Prostate gland (tissue), 2 donors: ENCODE data around the gene SMU1. TPM values are rescaled to one million over a fixed set of nuclear protein-coding genes. Genes with fewer than 3 reads are reported as not detected.

Source experiments
- DNase-seq: peaks from one replicate; pipeline ENCODE4 v3.0.0-alpha.2; 2019; ENCODE audit warnings: low spot score
- H3K27ac ChIP-seq, 2 donors: fragments of 200-600 bp; sonication (generic); 2 replicates each; pipeline ENCODE4 v1.5.1; 2017 to 2019
- H3K27me3 ChIP-seq: fragments of 200-600 bp; sonication (generic); replicated peaks from 2 replicates; pipeline ENCODE4 v1.5.1; 2019; ENCODE audit not compliant: insufficient read depth
- H3K36me3 ChIP-seq, 2 donors: fragments of 200-600 bp; sonication (generic); 1 replicate in 1 of 2; 2 replicates in 1 of 2; pipeline versions ENCODE4 v1.5.1 to v1.8.1; 2017 to 2019
- H3K4me1 ChIP-seq: fragments of 200-600 bp; sonication (generic); replicated peaks from 2 replicates; pipeline ENCODE4 v1.5.1; 2019
- H3K4me3 ChIP-seq, 2 donors: fragments of 200-600 bp; sonication (generic); 2 replicates each; pipeline ENCODE4 v1.5.1; 2017 to 2019
- H3K9me3 ChIP-seq: fragments of 200-600 bp; sonication (generic); 2 replicates; pipeline ENCODE4 v1.5.1; 2017
- POLR2A ChIP-seq: fragments of 450-650 bp; IDR thresholded peaks from one replicate; pipeline ENCODE4 v1.6.1; 2016; ENCODE audit warnings: antibody characterized with exemption, mild to moderate bottlenecking
- POLR2AphosphoS5 ChIP-seq: sonication (generic); formaldehyde crosslinking; IDR thresholded peaks from one replicate; pipeline ENCODE4 v1.6.1; 2017; ENCODE audit warnings: antibody characterized with exemption
- WGBS: methylation state at CpG from one replicate; pipeline ENCODE4 v1.1.5; 2018; 5-methylcytosine and 5-hydroxymethylcytosine counted together
- intact Hi-C: fragments of 100-400 bp; cut with DNase I; formaldehyde crosslinking; loops from one replicate; pipeline ENCODE4 v1.14.2; 2022
- total RNA-seq, 2 donors: library from RNA; depleted of rRNA; stranded (reverse); fragments of >200 nt; gene quantifications; one replicate each; pipeline ENCODE4 v1.1.0, GENCODE V29; 2016
- TF ChIP-seq, protein P1 (sequence below), 4 experiments: fragments of 200-600 bp in 2 of 4; fragments of 450-650 bp in 2 of 4; sonication (generic) in 2 of 4; IDR thresholded peaks; 1 replicate in 3 of 4; 2 replicates in 1 of 4; pipeline ENCODE4 v1.5.1; 2016 to 2019; ENCODE audit warnings: antibody characterized with exemption in 4 of 4, mild to moderate bottlenecking in 2 of 4, moderate library complexity in 2 of 4

SMU1 gene
- total RNA-seq, 2 donors from 2014 or later: 18.4 to 19.1 TPM

DNA sequence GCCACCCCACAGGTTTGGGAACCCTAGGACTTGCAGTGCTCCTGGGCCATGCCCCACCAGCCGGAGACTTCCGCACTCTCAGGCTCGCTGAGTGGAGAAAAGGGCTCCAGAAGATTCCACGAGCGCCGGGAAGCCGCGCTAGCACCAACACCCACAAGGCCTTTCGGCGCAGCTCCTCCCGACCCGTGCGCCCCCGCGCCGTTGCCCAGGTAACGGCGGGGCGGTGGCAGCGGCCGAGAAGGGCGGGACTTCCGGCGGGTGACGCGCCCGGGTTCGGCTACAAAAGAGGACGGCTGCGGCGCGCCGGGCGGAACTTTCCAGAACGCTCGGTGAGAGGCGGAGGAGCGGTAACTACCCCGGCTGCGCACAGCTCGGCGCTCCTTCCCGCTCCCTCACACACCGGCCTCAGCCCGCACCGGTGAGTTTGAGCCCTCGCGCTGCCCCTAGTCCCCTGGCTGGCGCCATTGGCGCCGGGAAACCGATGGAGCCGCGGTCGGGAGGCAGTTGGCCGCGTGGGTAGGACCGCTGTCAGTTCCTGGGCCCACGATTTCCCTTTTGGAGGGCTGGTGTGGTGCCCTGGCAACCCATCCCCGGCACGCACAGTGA lies 51.4 kb downstream of the SMU1 start, which contains the start of gene DNAJA1:
Gene DNAJA1 (plus strand): TSS at position 308 of the 606 bp plus-strand sequence. CDS start 1,212 bp downstream, outside the sequence.
- peak within 1 kb of the TSS; percentile 90 to 95 for H3K4me3 ChIP-seq
- no peaks in the 10 kb centered on the region for H3K9me3 ChIP-seq

DNA sequence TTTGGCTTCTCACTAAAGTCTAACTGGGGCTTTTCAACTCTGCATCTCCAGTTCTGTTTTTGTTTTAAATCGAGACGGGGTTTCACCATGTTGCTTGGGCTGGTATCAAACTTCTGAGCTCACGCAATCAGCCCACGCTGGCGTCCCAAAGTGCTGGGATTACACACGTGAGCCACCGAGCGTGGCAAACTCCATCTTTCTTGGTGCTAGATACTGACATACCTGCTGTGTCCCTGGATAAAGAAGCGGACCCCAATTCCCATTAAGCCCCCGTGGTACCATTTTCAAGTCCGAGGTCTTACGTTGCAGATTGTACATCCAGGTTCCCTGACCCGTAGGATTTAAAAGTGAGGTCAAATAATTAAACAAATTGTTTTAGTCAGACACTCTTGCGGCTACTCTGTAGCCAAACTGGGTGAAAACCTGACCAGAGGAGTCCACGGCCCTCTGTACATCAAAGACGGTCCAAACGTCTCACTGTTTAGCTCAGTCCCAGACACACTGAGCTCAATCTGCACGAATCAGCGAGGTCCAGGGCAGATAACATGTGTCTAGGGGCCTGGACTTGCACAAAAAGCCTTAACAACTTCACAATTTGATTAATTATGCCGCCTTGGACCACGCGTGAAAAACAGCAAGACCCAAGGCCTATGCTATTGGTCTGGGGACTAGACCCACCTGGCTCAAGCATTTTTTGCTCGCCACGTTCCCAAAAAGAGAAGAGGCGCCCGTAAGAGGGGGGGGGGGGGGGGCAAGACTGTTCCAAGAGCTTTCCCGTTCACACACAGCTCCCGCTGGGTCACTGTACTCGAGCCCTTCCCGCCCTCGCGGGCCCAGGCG lies 52.1 kb downstream of the SMU1 start:
- Histone ChIP-seq H3K4me3 (peak overlapping the region; percentile 90 to 95), H3K27me3 (no peaks in the 10 kb centered on the region), H3K4me1 (peaks cover 5% of the 10 kb centered on the region), H3K9me3 (no peaks in the 10 kb centered on the region), H3K36me3 (peaks cover 0 to 5% of the 10 kb centered on the region in 2 donors), H3K27ac (peak overlapping the region; percentile 100)
- 8% methylated on average over 33 of the region's 33 CpGs for WGBS
- DNase-seq: no peak
- intact Hi-C loops: no loop called here
- TF ChIP-seq, protein P1, sequence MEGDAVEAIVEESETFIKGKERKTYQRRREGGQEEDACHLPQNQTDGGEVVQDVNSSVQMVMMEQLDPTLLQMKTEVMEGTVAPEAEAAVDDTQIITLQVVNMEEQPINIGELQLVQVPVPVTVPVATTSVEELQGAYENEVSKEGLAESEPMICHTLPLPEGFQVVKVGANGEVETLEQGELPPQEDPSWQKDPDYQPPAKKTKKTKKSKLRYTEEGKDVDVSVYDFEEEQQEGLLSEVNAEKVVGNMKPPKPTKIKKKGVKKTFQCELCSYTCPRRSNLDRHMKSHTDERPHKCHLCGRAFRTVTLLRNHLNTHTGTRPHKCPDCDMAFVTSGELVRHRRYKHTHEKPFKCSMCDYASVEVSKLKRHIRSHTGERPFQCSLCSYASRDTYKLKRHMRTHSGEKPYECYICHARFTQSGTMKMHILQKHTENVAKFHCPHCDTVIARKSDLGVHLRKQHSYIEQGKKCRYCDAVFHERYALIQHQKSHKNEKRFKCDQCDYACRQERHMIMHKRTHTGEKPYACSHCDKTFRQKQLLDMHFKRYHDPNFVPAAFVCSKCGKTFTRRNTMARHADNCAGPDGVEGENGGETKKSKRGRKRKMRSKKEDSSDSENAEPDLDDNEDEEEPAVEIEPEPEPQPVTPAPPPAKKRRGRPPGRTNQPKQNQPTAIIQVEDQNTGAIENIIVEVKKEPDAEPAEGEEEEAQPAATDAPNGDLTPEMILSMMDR (IDR thresholded peaks at IDR 0.05): no peak
- no peak for TF ChIP-seq POLR2AphosphoS5
- no peak for TF ChIP-seq POLR2A

More for the DNA sequence above, 51.4 kb downstream of the SMU1 start, which contains the start of gene DNAJA1:
- Histone ChIP-seq H3K27ac (peak within 1 kb of the TSS; percentile 100), H3K36me3 (peaks cover 0 to 5% of the 10 kb centered on the region in 2 donors), H3K4me1 (peaks cover 5% of the 10 kb centered on the region), H3K27me3 (no peaks in the 10 kb centered on the region)
- 0% methylated on average over 60 of the region's 61 CpGs for WGBS
- DNase-seq: peak; percentile 95
- intact Hi-C loops: no loop called here
- TF ChIP-seq POLR2AphosphoS5 (peak; percentile 100), POLR2A (peak; percentile 99)
- TF ChIP-seq, protein P1 (IDR thresholded peaks at IDR 0.05): peak in 2 of 4 experiments; percentile 1 to 21

DNA sequence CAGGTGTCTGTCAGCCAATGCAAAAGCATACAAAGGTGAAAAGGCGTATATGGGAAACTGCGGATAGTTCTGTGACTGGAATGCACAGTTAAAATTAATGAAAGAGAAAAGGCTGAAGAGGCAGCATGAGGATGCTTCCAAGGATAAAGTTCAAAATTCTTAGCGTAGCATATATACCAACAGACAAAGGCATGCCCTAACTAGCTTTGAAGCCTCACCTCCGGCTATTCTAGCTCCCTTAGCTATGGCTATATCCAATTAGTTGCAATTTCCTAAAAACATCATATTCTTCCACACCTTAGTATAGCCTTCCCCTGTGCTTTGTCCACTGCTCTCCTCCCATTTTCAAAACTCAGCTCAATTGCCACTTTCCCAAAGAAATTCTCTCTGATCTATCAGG lies 52.8 kb downstream of the SMU1 start:
- intact Hi-C loops: no loop called here
- WGBS: 64% methylated on average over 4 of the region's 4 CpGs
- DNase-seq: no peak
- H3K9me3 ChIP-seq: no peaks in the 10 kb centered on the region
- TF ChIP-seq POLR2A (no peak), POLR2AphosphoS5 (no peak)
- TF ChIP-seq, protein P1 (IDR thresholded peaks at IDR 0.05): no peak
- H3K4me1 ChIP-seq: peaks cover 5% of the 10 kb centered on the region
- peak overlapping the region in 1 of 2 donors; percentile 100 for H3K27ac ChIP-seq
- peak overlapping the region; percentile 90 to 95 for H3K4me3 ChIP-seq
- H3K36me3 ChIP-seq: peaks cover 0 to 5% of the 10 kb centered on the region in 2 donors
- H3K27me3 ChIP-seq: no peaks in the 10 kb centered on the region

DNA sequence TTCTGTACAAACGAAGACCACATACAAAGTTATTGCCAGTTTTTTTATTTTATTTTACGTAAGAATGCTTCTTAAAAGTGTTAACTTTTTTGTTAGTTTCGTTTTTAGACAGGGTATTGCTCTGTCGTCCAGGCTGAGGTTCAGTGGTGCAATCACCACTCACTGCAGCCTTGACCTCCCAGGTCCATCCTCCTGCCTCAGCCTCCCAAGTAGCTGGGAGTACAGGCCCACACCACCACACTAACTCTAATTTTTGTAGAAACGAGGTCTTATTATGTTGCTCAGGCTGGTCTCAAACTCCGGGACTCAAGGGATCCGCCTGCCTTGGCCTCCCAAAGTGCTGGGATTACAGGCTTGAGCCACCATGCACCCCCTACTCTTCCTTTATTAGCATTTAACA lies 53.7 kb downstream of the SMU1 start:
- H3K4me3 ChIP-seq: no peak overlapping the region
- 78% methylated on average over 7 of the region's 7 CpGs for WGBS
- intact Hi-C loops: no loop called here
- H3K27ac ChIP-seq: peak overlapping the region in 1 of 2 donors; percentile 0
- TF ChIP-seq POLR2AphosphoS5 (no peak), POLR2A (no peak)
- TF ChIP-seq, protein P1 (IDR thresholded peaks at IDR 0.05): no peak
- H3K27me3 ChIP-seq: no peaks in the 10 kb centered on the region
- DNase-seq: no peak
- H3K36me3 ChIP-seq: peaks cover 0 to 5% of the 10 kb centered on the region in 2 donors
- peaks cover 5% of the 10 kb centered on the region for H3K4me1 ChIP-seq
- no peaks in the 10 kb centered on the region for H3K9me3 ChIP-seq
